ENCODE data around the gene ORC2.
"Not testable (repeated sequence)": the region's sequence is repeated elsewhere in the genome, so short reads cannot be mapped to it uniquely, and the experiment has no call there.

Gene ORC2

DNA sequence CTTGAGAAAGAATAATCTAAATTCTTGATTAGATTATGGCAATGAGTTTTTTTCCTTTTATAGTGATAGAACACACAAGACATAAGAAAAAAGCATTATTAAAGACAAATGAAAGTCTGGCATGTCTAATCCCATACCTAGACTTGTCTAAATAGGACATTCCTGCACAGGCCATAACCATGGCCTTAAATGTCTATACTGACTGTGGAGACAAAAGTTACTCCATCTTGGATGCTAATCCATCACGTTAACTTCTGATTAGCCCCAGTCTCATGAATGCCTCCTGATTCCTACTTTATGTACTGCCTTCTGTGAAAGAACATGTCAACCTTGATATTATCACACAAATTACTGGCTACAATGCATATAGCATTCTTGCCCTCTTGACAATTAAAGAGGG, 23.6 kb downstream of the ORC2 start:
- no peak for DNase-seq

DNA sequence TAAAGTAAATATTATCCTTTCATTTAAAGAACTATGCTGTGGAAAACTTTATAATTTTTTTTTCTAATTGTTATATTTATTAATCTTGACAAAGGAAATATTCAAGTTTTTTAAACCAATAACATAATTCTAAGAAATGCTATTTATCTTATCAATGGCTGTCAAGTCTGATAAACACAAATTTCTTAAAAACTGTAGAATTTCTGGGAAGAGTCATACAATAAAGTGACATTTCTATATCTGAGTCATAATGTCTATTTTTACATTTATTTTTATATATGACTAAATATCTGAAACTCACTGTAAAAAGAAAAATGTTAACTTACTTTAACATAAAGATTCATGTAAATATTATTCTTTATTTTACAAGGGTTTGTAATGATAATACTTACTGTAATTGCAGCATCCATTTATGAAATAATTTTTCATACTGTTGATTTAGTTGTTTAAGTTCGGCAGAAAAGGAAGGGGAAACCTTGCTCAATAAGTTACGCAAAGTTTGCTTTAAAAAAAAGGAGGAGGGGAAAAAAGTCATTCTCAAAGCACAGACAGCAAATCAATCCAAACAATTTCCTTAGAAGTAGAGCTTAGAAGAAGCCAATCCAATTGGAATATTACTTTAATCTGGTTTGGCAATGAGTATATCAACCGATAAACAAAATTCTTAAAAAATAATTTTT, 32.4 kb downstream of the ORC2 start:
- DNase-seq = no peak

DNA sequence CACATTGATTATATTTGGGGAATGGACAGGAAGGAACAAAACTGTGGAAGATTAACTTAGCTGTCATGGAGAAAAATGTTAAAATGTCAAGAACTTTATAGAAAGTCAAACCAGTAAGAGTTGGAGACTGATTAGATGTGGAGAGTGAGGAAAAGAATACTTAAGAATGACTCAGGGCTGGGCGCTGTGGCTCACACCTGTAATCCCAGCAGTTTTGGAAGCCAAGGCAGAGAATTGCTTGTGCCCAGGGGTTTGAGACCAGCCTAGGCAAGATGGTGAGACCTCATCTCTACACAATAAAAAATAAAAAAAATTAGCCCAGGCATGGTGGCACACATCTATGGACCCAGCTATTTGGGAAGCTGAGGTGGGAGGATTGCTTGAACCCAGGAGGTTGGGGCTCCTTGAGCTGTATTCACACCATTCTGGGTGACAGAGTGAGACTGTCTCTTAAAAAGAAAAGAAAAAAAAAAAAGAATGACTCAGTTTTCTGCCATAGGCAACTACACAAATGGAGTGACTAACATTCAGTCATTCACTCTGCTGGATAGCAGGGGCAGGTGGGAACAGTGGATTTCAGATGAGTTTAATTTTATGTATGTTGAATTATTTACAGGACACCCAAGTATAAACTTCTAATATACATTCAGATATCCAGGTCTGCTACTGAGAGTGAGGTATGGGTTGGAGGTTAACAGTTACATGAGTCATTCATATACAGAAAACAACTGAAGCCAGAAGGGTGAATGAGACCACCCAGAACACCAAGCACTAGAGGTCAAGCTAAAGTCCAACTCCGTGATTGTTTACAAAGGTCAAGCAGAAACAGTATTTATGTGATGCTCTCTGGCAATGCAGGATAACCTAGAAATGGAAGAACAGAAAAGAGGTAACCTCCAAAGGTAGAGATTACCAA, 33.9 kb downstream of the ORC2 start:
- DNase-seq = no peak

DNA sequence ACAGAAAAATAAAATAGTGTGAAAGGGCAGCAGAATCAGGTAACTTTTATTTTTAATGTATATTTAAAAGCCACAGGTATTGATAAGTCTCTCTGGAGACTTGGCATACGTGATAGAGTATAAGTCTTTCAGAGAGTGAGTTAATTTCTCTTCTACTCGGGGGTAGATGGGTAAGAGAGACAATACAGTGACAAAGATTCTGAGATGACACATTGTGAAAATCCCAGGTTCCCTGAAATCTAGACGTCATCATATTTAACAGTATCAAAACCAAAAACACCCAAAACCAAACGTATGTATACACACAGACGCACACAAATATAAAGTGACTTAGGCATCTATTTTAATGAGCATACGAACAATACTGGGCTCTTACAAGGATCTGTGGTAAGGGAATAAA, 41.0 kb downstream of the ORC2 start:
- no peak for DNase-seq

DNA sequence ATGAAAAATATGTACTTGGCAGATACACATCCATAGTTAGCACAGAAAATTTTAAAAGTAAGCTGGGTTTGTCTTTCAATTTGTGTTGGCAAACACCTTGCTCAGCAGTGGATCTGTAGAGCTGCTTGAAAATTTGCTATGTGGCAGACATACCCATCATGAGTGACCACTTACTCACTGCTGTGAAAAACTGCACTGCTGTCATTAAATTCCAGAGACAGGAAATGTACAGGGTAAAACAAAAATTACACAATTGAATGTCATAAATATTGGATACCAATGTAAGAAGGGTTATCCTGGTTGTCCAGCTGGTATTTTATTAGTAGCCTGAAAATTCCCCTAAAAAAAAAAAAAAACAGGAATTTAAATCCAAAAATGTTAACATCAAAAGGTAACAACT, 49.8 kb downstream of the ORC2 start:
- no peak for DNase-seq

DNA sequence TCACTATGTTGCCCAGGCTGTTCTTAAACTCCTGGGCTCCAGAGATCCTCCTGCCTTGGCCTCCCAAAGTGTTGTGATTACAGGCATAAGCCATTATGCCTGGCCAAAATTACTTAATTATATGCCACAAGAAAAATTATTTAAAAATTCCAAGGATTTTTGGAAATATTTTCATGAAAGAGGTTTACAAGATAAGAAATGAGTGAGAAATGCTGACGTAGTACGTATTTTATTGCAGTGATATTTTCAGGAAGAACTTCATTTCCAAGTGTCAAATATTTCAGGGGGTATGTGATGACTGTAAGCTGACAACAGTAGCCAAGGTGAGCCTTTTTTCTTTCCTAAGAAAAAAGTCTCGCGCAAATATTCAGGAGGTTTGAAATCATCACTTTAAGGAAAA, 53.5 kb downstream of the ORC2 start:
- no peak for DNase-seq

DNA sequence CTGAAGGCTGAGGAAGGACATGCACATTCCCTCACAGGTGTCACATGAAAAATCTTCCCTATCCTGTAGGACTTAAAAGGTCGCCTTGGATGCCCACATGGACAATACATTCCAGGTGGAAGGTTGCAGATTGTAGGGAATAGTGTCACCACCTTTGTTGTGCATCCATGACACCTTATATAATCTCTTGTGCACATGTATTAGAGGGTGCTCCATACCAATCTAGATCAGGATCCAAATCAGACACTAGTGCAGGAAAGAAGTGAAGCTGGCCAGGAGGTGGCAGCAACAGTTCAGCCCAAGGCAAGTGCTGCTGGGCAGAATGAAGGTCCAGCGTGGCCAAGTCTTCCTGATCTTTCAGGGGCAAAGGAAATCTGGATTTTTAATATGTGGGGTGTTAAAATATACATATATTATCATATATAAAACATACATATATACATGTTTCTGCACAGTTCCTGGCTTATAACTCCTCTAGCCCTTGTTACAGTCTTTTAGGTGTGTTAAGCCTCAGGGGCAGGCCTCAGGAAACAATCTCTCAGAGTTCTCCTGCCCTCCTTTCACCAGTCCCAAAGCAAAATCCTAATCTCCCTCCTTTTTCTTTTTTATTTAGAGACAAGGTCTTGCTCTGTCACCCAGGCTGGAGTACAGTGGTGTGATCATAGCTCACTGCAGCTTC, 57.7 kb downstream of the ORC2 start:
- DNase-seq = peak in 50 of 56 donors; percentile 1 to 81 (median 30)

DNA sequence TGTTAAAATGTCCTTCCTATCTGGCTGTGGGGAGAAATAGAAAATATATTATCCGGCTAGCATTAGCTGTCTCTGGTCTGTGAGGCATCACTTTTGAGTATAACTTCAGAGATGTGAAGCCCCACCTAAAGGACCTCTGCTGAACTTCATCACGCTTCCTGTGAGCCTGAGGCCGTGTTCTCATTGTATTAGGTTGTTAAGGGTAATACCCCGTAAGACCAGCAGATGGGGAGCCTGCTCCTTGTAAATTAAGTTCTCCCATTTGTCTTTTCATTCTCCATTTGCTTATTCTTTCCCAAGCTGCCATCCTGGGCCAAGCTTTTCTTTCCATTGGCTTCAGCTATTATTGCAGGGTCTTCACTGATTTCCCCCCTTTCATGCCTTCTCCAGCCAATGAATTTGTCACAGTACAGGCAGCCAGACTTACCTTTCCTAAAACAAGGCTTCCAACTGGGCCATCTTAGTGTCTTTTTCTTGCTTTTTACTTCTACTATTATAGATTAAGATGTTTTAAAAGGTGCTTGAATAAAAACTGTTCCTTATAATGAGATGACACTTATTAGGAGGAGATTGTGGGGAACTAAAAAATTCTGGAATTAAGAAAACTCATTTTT, 61.9 kb downstream of the ORC2 start:
- DNase-seq = peak in 26 of 56 donors; percentile 0 to 65 (median 8)

DNA sequence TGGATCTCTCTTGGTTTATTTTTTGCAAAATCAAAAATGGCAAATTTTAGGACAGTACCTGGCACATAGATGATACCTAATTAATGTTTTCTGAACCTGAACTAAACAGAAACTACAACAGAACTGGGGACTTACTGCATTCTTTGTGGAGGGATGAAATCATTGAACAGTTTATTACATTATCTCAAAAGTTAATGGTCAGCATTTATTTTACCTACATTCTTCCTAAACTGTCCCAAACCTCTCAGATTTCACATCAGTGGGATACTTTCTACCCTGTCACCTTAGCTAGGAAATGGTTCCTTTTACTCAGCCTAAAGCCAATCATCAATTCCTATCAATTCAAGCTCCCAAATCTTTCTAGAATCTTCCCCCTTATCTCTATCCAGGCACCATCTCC, 64.0 kb downstream of the ORC2 start:
- no peak for DNase-seq

DNA sequence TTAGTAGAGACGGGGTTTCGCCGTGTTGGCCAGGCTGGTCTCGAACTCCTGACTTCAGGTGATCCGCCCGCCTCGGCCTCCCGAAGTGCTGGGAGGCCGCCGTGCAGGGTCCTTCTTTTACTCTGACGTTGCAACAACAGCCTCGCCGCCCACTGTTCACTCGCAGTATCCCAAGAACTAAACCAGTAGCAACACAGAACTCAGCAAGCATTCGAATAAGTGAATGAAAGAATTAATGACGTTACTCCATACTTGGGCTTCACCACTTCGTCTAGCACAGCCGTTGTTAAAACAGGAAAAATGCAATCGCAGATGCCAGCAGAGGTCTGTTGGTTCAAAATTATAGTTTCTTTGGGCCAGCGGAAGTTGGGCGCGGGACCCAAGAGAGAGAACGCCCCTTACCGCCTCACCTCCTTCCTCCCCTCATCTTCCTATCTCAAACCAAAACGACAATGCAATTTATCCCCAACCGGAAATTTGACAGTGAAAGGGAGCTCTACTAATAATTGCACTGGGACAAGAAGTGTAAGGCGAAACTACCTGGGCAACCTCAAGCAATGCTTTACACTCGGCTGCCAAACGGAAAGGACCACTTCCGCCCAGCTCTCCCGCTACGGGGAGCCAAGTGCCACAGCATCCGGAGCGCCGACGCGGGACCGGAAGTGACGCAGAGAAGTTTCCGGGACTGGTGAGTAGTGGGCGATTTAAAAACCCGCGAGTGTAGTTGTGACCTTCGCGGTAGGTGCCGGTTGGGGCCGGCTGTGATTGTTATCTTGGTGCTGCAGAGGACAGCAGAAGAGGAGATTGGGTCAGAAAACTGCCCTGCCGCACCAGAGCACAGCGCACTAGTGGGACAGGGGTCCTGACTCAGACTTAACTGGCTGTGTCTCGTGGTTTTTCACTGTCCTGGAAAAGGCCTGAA, 74.5 kb downstream of the ORC2 start, which contains the start of the genes NIF3L1 and PPIL3:
TSS of gene NIF3L1 (plus strand) at position 668 of the 922 bp plus-strand sequence. CDS start 2,573 bp downstream, outside the sequence.
TSS of gene PPIL3 (minus strand) at position 374 of the 922 bp plus-strand sequence. CDS start 1,462 bp downstream, outside the sequence.
- peak; percentile 53 to 96 (median 88) for DNase-seq

DNA sequence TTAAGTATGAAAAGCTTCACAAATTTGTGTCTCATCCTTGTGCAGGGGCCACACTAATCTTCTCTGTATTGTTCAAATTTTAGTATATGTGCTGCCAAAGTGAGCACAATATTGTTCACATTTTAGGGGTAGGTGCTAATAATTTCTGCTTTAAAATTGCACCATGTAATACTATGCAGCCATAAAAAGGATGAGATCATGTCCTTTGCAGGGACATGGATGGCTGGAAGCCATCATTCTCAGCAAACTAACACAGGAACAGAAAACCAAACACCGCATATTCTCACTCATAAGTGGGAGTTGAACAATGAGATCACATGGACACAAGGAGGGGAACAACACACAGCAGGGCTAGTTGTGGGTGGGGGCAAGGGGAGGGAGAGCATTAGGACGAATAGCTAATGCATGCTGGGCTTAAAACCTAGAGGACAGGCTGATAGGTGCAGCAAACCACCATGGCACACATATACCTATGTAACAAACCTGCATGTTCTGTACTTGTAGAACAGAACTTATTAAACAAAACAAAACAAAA, 81.7 kb downstream of the ORC2 start:
- DNase-seq = not testable (repeated sequence)

DNA sequence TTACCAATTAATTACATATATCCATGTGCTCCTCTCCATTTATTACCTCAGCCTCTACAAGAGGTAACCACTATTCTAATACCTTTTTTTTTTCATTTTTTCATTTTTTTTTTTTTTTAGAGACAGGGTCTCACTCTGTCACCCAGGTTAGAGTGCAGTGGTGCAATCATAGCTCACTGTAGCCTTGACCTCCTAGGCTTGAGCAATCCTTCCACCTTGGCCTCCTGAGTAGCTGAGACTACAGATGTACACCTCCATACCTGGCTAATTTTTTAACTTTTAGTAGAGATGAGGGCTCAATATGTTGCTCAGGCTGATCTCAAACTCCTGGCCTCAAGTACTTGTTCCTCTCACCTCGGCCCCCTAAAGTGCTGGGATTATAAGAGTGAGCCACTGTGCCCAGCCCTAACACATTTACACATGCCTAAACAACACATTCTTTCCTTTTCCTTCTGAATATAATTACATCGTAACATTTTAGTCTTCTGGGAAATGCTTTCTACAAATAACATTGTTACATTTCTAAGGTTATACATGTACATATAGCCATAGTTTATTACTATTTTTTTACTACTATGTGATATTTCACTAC, 85.1 kb downstream of the ORC2 start:
- DNase-seq = no peak

DNA sequence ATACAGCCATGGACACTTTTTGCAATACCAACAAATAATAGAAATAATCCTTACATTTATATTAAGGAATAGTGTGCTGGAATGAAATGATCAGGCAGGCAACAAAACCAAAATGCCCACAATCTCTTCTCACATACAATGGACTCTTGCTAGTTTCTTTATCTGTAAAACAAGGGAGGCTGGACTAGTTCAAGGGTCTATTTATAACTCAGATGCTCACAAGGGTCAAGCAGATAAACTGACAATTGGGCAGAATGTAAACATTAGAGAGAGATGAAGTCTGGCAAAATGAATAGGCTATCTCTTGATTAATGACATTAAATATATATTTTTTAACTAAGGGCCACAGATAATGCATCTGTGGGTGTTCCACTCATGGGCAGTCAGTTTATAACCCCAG, 86.0 kb downstream of the ORC2 start:
- no peak for DNase-seq

DNA sequence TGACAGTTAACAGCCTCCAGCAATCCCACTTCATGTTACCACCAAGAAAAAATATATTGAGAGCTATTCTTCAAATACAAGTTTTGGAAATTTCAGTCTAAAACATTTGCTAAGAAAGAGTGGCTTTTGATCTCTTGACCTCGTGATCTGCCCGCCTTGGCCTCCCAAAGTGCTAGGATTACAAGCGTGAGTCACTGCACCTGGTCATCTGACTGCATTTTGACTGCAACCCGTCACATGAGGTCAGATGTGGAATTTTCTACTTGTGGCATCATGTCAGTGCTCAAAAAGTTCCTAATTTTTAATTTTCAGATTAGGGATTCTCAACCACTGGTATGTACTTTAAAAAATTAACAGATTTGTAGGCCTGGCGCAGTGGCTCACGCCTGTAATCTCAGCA, 89.9 kb downstream of the ORC2 start:
- no peak for DNase-seq

DNA sequence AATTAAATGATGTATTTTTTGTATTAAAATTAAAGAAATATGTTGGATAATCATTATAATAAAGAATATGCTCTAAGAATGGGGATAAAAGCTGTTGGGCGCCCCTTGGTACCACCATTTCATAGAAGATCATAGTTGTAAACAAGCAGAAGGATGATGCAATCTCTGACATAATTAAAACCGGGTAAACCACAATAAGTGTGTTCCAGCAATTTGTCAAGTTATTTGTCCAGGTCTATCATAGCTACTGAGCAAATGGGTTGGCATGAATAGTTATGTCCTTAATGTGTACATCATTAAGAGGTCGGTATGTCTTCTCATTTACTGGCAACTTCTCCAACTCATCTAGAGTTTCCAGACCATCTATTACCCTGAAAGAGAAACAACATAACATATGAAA, 92.3 kb downstream of the ORC2 start:
- no peak for DNase-seq

DNA sequence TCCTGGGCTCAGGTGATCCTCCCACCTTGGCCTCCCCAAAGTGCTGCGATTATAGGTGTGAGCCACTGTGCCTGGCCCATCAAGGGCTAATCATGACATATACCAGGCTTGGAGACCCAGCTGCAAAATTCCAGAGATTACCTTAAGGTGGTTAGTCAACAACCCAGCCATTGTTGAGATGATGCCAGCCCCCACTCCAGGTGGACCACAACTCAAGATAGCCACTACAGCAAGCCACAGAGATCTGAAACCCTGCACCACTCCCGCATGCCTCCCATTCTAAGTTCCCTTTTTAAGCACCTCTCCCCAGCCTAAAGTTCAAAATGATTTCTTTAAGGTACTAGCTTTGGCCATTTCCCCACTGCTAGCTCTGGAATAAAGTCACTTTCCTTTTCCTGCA, 94.4 kb downstream of the ORC2 start:
- DNase-seq = no peak

DNA sequence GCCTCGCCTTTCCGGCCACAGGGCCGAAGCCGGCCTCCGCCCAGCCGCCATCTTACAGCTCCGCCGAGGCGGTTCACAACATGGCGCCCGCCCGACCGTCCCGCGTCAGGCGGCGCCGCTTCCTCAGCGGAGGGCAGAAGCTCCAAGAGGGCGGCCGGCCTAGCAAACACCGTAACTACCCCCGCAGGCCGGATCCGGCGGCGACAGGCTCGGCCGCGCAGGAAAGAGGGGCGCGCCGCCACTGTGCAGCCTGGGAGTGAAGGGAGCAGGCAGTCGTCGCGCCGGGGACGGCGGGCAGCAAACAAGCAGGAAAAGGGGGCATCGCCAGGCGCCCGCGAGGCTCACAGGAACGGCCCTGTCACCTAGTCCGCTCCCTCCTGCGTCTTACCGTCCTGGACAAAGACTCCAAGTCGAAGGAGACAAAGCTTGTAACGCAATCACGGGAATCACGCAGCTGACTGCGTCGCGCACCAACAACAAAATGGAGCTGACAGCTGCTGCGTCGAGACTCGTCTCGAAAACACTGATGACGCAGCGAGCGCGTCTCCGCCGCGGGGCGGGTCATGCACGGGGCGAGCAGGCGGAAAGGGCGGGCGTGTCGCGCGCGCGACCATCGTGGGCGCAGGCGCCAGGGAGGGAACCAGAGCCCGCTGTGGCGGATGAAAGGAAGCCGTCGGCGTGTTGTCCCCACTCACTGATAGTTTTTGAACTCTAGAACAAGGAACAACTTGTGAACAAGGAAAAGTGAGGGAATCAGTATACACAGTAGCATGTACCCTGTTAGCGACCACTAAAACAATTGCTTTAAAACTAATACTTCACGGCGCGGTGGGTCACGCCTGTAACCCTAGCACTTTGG, 99.1 kb downstream of the ORC2 start, which contains the start of gene CLK1:
TSS of gene CLK1 (minus strand) at position 483 of the 859 bp plus-strand sequence. CDS start 2,796 bp downstream, outside the sequence.
- DNase-seq = peak; percentile 73 to 98 (median 92)

DNA sequence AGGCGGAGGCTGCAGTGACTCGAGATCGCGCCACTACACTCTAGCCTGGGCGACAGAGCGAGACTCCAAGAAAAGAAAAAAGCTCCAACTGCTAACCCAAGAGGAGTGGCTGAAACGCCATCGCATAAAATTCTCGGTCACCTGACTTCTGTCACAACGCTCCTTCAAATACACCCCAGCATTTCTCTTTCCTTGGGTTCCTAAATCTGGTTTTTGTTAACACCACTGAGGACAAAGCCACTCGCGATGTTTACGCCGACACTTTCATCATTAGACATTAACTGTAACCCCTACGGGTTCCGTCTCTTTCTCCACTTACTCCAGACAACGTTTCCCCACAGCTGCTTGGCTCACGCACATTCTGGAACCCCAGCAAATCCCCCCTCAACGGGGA, 99.7 kb downstream of the ORC2 start:
- DNase-seq = peak in 13 of 56 donors; percentile 20 to 74 (median 44)

Measured in amygdala (tissue), 56 donors.